ENCODE measurements around the gene PPIC.

DNA sequence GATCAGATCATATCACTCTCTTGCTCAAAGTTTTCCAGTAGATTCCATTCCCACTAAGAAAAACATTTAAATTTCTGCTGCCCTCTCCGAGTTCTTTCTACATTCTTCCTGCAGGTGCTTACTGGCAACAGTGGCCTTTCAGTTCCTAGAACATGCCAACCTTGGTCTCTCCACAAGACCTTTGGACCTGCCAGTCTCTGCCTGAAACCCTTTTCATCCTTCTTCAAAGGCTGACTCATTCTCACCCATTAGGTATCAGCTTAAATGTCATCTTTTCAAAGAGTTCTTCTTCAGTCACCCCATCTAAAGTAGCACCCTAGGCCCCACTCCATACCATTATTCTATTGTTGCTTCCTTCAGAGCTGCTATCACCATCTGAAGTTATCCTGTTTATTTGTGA is 21.8 kb downstream of the PPIC start:
- TF ChIP-seq EZH2phosphoT487 (IDR thresholded peaks at IDR 0.05; ENCODE audit: low read depth, severe bottlenecking, unreplicated experiment), result no peak
- TF ChIP-seq, protein P1, sequence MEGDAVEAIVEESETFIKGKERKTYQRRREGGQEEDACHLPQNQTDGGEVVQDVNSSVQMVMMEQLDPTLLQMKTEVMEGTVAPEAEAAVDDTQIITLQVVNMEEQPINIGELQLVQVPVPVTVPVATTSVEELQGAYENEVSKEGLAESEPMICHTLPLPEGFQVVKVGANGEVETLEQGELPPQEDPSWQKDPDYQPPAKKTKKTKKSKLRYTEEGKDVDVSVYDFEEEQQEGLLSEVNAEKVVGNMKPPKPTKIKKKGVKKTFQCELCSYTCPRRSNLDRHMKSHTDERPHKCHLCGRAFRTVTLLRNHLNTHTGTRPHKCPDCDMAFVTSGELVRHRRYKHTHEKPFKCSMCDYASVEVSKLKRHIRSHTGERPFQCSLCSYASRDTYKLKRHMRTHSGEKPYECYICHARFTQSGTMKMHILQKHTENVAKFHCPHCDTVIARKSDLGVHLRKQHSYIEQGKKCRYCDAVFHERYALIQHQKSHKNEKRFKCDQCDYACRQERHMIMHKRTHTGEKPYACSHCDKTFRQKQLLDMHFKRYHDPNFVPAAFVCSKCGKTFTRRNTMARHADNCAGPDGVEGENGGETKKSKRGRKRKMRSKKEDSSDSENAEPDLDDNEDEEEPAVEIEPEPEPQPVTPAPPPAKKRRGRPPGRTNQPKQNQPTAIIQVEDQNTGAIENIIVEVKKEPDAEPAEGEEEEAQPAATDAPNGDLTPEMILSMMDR (IDR thresholded peaks at IDR 0.05; ENCODE audit: poor library complexity), result no peak
- no peak for TF ChIP-seq EZH2 (IDR thresholded peaks at IDR 0.05; ENCODE audit: borderline replicate concordance)
